GM23338 (cell line): ENCODE results near the gene HS6ST2. TPM values are rescaled to one million over a fixed set of nuclear protein-coding genes. Genes with fewer than 3 reads are reported as not detected.

Experiments
- ATAC-seq: fragments of 200-7000 bp; cut with Tn5 transposase; 3 replicates; pipeline ENCODE4 v1.9.1; 2020
- DNase-seq: peaks from one replicate; pipeline ENCODE4 v3.0.0-alpha.2; 2015; ENCODE audit warnings: low spot score
- H2AFZ ChIP-seq: fragments of 200-600 bp; sonication (generic); 2 replicates; pipeline ENCODE4 v1.8.0; 2016; ENCODE audit warnings: antibody characterized with exemption, mild to moderate bottlenecking, moderate library complexity
- H3F3A ChIP-seq: fragments of 200-600 bp; sonication (generic); replicated peaks from 2 replicates; pipeline ENCODE4 v1.8.0; 2017; ENCODE audit warnings: antibody characterized with exemption, mixed run types, low read depth
- H3K27ac ChIP-seq: fragments of 200-600 bp; sonication (generic); 2 replicates; pipeline ENCODE4 v1.6.1; 2016; ENCODE audit warnings: low read depth
- H3K27me3 ChIP-seq: fragments of 200-600 bp; sonication (generic); 2 replicates; pipeline ENCODE4 v1.8.0; 2016; ENCODE audit warnings: mild to moderate bottlenecking, mixed run types, moderate library complexity; ENCODE audit not compliant: insufficient read depth
- H3K36me3 ChIP-seq: fragments of 200-600 bp; sonication (generic); 2 replicates; pipeline ENCODE4 v1.8.0; 2016; ENCODE audit warnings: mild to moderate bottlenecking; ENCODE audit not compliant: insufficient read depth
- H3K4me1 ChIP-seq: fragments of 200-600 bp; sonication (generic); 2 replicates; pipeline ENCODE4 v1.8.0; 2016; ENCODE audit warnings: mild to moderate bottlenecking, moderate library complexity; ENCODE audit not compliant: insufficient read depth
- H3K4me2 ChIP-seq: fragments of 200-600 bp; sonication (generic); 2 replicates; pipeline ENCODE4 v1.7.1; 2017; ENCODE audit warnings: mixed run types
- H3K4me3 ChIP-seq: fragments of 200-600 bp; sonication (generic); 2 replicates; pipeline ENCODE4 v1.6.1; 2016; ENCODE audit warnings: mixed run types
- H3K79me2 ChIP-seq: fragments of 200-600 bp; sonication (generic); replicated peaks from 2 replicates; pipeline ENCODE4 v1.8.0; 2017; ENCODE audit warnings: mild to moderate bottlenecking; ENCODE audit not compliant: insufficient read depth
- H3K9me2 ChIP-seq: fragments of 200-600 bp; sonication (generic); 2 replicates; pipeline ENCODE4 v1.8.0; 2017; ENCODE audit not compliant: insufficient read depth
- H4K20me1 ChIP-seq: fragments of 200-600 bp; sonication (generic); replicated peaks from 2 replicates; pipeline ENCODE4 v1.8.0; 2017; ENCODE audit warnings: mild to moderate bottlenecking; ENCODE audit not compliant: insufficient read depth
- H3K27ac Mint-ChIP-seq: 2 replicates; pipeline ENCODE4 v1.8.0; 2020; ENCODE audit warnings: inconsistent platforms, mild to moderate bottlenecking, moderate library complexity, mixed read lengths
- H3K27me3 Mint-ChIP-seq: 3 replicates; pipeline ENCODE4 v1.8.0; 2022; ENCODE audit warnings: low read depth, mild to moderate bottlenecking, moderate library complexity, mixed read lengths, inconsistent platforms; ENCODE audit not compliant: insufficient read depth, poor library complexity
- H3K36me3 Mint-ChIP-seq: 3 replicates; pipeline ENCODE4 v1.8.0; 2021; ENCODE audit warnings: low read depth, mild to moderate bottlenecking, inconsistent platforms, moderate library complexity, mixed read lengths
- H3K4me1 Mint-ChIP-seq: 3 replicates; pipeline ENCODE4 v1.8.0; 2020; ENCODE audit warnings: mild to moderate bottlenecking, inconsistent platforms, mixed read lengths
- H3K4me3 Mint-ChIP-seq: 3 replicates; pipeline ENCODE4 v1.8.0; 2021; ENCODE audit warnings: moderate library complexity, mild to moderate bottlenecking, inconsistent platforms, mixed read lengths
- H3K9me3 Mint-ChIP-seq: 3 replicates; pipeline ENCODE4 v1.8.0; 2020; ENCODE audit warnings: moderate library complexity, mild to moderate bottlenecking, inconsistent platforms, mixed read lengths
- CTCF ChIP-seq, 2 experiments: fragments of 200-600 bp in 1 of 2; sonication (generic) in 1 of 2; conservative IDR thresholded peaks; 2 replicates each; pipeline versions ENCODE4 v1.5.1 to v1.6.1; 2016 to 2017; ENCODE audit warnings: antibody characterized with exemption in 2 of 2, low read depth in 2 of 2, mild to moderate bottlenecking in 2 of 2, moderate library complexity in 1 of 2
- EZH2 ChIP-seq: fragments of 200-600 bp; sonication (generic); IDR thresholded peaks from one replicate; pipeline ENCODE4 v1.8.0; 2017; ENCODE audit warnings: antibody characterized with exemption, mild to moderate bottlenecking, low read depth; ENCODE audit not compliant: unreplicated experiment
- EZH2phosphoT487 ChIP-seq: fragments of 200-600 bp; sonication (generic); IDR thresholded peaks from one replicate; pipeline ENCODE4 v1.8.1; 2018; ENCODE audit warnings: antibody characterized with exemption; ENCODE audit not compliant: unreplicated experiment
- NANOG ChIP-seq: IDR thresholded peaks from 2 replicates; pipeline ENCODE4 v1.6.1; 2016; ENCODE audit warnings: antibody characterized with exemption, borderline replicate concordance
- REST ChIP-seq: IDR thresholded peaks from one replicate; pipeline ENCODE4 v1.6.1; 2018; ENCODE audit warnings: antibody characterized with exemption; ENCODE audit not compliant: unreplicated experiment
- STAT1 ChIP-seq: IDR thresholded peaks from one replicate; pipeline ENCODE4 v1.6.1; 2016; ENCODE audit warnings: antibody characterized with exemption; ENCODE audit not compliant: unreplicated experiment
- ZNF114 ChIP-seq: fragments of 250-450 bp; sonication (Bioruptor Pico); IDR thresholded peaks from 2 replicates; pipeline ENCODE4 v1.5.0; 2020; ENCODE audit warnings: mild to moderate bottlenecking, moderate library complexity
- ZNF331 ChIP-seq: fragments of 250-450 bp; sonication (Bioruptor Pico); IDR thresholded peaks from 2 replicates; pipeline ENCODE4 v1.5.0; 2020; ENCODE audit warnings: low read depth, mild to moderate bottlenecking, moderate library complexity
- polyA plus RNA-seq: library from polyadenylated mRNA; unstranded; fragments of >200 nt; fragmentation: Nextera tagmentation; extraction: Ambion mirVana; gene quantifications from 2 replicates; pipeline ENCODE4 v1.2.1, GENCODE V29; 2016
- total RNA-seq: library from RNA; depleted of rRNA; stranded (reverse); fragments of >200 nt; shearing (Covaris generic); gene quantifications from 2 replicates; pipeline ENCODE4 v1.2.3, GENCODE V29; 2014

Gene HS6ST2
- total and polyA plus RNA-seq, 2 experiments from 2014 or later, result 0.82 to 4.8 TPM

GRCh38 chrX:132594999-132595398, 363.4 kb downstream of the HS6ST2 start:
- H3K9me3 Mint-ChIP-seq, result no peaks in the 10 kb centered on the region
- H3K9me2 ChIP-seq, result no peaks in the 10 kb centered on the region
- no peak overlapping the region for H2AFZ ChIP-seq
- H3F3A ChIP-seq, result no peaks in the 10 kb centered on the region
- H4K20me1 ChIP-seq, result no peaks in the 10 kb centered on the region
- no peaks in the 10 kb centered on the region for H3K79me2 ChIP-seq
- H3K27ac Mint-ChIP-seq, result no peak overlapping the region
- TF ChIP-seq CTCF (conservative IDR thresholded peaks at IDR 0.05; ENCODE audit: low read depth in 2 of 2), result no peak
- no peak for TF ChIP-seq ZNF331 (CRISPR knock-in tag)
- TF ChIP-seq STAT1, result no peak
- no peak for TF ChIP-seq EZH2
- H3K4me3 Mint-ChIP-seq, result no peak overlapping the region
- no peak overlapping the region for H3K4me3 ChIP-seq
- DNase-seq (no peak), ATAC-seq (no peak)
- H3K27me3 ChIP-seq, result no peaks in the 10 kb centered on the region
- H3K4me2 ChIP-seq, result no peak overlapping the region
- H3K4me1 Mint-ChIP-seq, result 0 out of 3 replicates have a peak, but pooled peaks cover 3% of the 10 kb centered on the region
- H3K4me1 ChIP-seq, result no peaks in the 10 kb centered on the region
- no peaks in the 10 kb centered on the region for H3K27me3 Mint-ChIP-seq
- H3K36me3 Mint-ChIP-seq, result no peaks in the 10 kb centered on the region
- no peak overlapping the region for H3K27ac ChIP-seq
- H3K36me3 ChIP-seq, result no peaks in the 10 kb centered on the region

GRCh38 chrX:132594129-132594528, 364.3 kb downstream of the HS6ST2 start:
- Mint-ChIP-seq H3K27me3 (no peaks in the 10 kb centered on the region), H3K4me1 (0 out of 3 replicates have a peak, but pooled peaks cover 3% of the 10 kb centered on the region), H3K9me3 (no peaks in the 10 kb centered on the region), H3K27ac (no peak overlapping the region), H3K36me3 (no peaks in the 10 kb centered on the region), H3K4me3 (no peak overlapping the region)
- ATAC-seq, result no peak
- Histone ChIP-seq H4K20me1 (no peaks in the 10 kb centered on the region), H2AFZ (no peak overlapping the region), H3K9me2 (no peaks in the 10 kb centered on the region), H3K4me1 (no peaks in the 10 kb centered on the region), H3K36me3 (no peaks in the 10 kb centered on the region), H3K27ac (no peak overlapping the region), H3K79me2 (no peaks in the 10 kb centered on the region), H3K4me3 (no peak overlapping the region), H3K4me2 (no peak overlapping the region), H3K27me3 (no peaks in the 10 kb centered on the region), H3F3A (no peaks in the 10 kb centered on the region)
- no peak for DNase-seq
- TF ChIP-seq EZH2phosphoT487 (no peak), ZNF331 (CRISPR knock-in tag) (no peak), EZH2 (no peak), NANOG (no peak), STAT1 (no peak), ZNF114 (CRISPR knock-in tag) (no peak), REST (no peak)
